Ascending aorta (tissue), 2 donors: ENCODE data around the gene MAP10. TPM values are rescaled to one million over a fixed set of nuclear protein-coding genes. Genes with fewer than 3 reads are reported as not detected.

Experiments
- DNase-seq, 2 donors: peaks; one replicate each; pipeline ENCODE4 v3.0.0-alpha.2; 2019; ENCODE audit warnings: low spot score in 2 of 2
- H3K27ac ChIP-seq, 2 donors: fragments of 200-600 bp; sonication (generic); one replicate each; pipeline ENCODE4 v1.5.1; 2016 to 2017; ENCODE audit warnings: mild to moderate bottlenecking in 1 of 2
- H3K27me3 ChIP-seq: fragments of 200-600 bp; sonication (generic); one replicate; pipeline ENCODE4 v1.5.1; 2017
- H3K36me3 ChIP-seq, 2 donors: fragments of 200-600 bp; sonication (generic); one replicate each; pipeline ENCODE4 v1.5.1; 2016
- H3K4me1 ChIP-seq, 2 donors: fragments of 200-600 bp; sonication (generic); one replicate each; pipeline ENCODE4 v1.5.1; 2016 to 2017; ENCODE audit warnings: mild to moderate bottlenecking in 1 of 2
- H3K4me3 ChIP-seq, 2 donors: fragments of 200-600 bp; sonication (generic); one replicate each; pipeline ENCODE4 v1.5.1; 2016 to 2017; ENCODE audit warnings: mild to moderate bottlenecking in 1 of 2
- H3K9me3 ChIP-seq, 2 donors: fragments of 200-600 bp; sonication (generic); one replicate each; pipeline ENCODE4 v1.5.1; 2016
- CTCF ChIP-seq, 3 experiments: fragments of 200-600 bp in 2 of 3; fragments of 450-650 bp in 1 of 3; sonication (generic) in 2 of 3; IDR thresholded peaks; one replicate each; pipeline ENCODE4 v1.5.1; 2016 to 2019; ENCODE audit warnings: antibody characterized with exemption in 3 of 3, mild to moderate bottlenecking in 1 of 3, moderate library complexity in 1 of 3
- intact Hi-C: fragments of 100-400 bp; cut with DNase I; formaldehyde crosslinking; loops from one replicate; pipeline ENCODE4 v1.15.1; 2023
- total RNA-seq: library from RNA; depleted of rRNA; stranded (reverse); fragments of >200 nt; gene quantifications from one replicate; pipeline ENCODE4 v1.1.0, GENCODE V29; 2016

The MAP10 gene
- total RNA-seq, 1 donor from 2014 or later: 0.85 TPM

- H3K27ac ChIP-seq: no peak overlapping the region
- no peaks in the 10 kb centered on the region for H3K36me3 ChIP-seq
- intact Hi-C loops: no loop called here
Observed at GRCh38 chr1:232845406-232845955, 40.3 kb downstream of the MAP10 start.

GRCh38 chr1:232851532-232851931, 46.3 kb downstream of the MAP10 start:
- no peaks in the 10 kb centered on the region for H3K27me3 ChIP-seq
- DNase-seq: no peak
- no peak for TF ChIP-seq CTCF (IDR thresholded peaks at IDR 0.05)
- no peaks in the 10 kb centered on the region for H3K9me3 ChIP-seq
- H3K36me3 ChIP-seq: no peaks in the 10 kb centered on the region
- H3K27ac ChIP-seq: no peak overlapping the region
- intact Hi-C loops: no loop called here
- no peak overlapping the region for H3K4me3 ChIP-seq
- H3K4me1 ChIP-seq: no peaks in the 10 kb centered on the region

More at GRCh38 chr1:232845406-232845955, 40.3 kb downstream of the MAP10 start:
- Histone ChIP-seq H3K27me3 (no peaks in the 10 kb centered on the region), H3K4me3 (no peak overlapping the region), H3K4me1 (no peaks in the 10 kb centered on the region), H3K9me3 (no peaks in the 10 kb centered on the region)
- DNase-seq: no peak
- TF ChIP-seq CTCF (IDR thresholded peaks at IDR 0.05): no peak

- no peak for DNase-seq
- Histone ChIP-seq H3K4me1 (no peaks in the 10 kb centered on the region), H3K27me3 (no peaks in the 10 kb centered on the region), H3K4me3 (no peak overlapping the region), H3K27ac (no peak overlapping the region), H3K9me3 (no peaks in the 10 kb centered on the region), H3K36me3 (no peaks in the 10 kb centered on the region)
- no peak for TF ChIP-seq CTCF (IDR thresholded peaks at IDR 0.05)
- intact Hi-C loops: no loop called here
Observed at GRCh38 chr1:232853994-232854797, 49.0 kb downstream of the MAP10 start.

- Histone ChIP-seq H3K36me3 (no peaks in the 10 kb centered on the region), H3K27ac (no peak overlapping the region), H3K27me3 (no peaks in the 10 kb centered on the region), H3K9me3 (no peaks in the 10 kb centered on the region), H3K4me1 (no peaks in the 10 kb centered on the region), H3K4me3 (no peak overlapping the region)
- no peak for TF ChIP-seq CTCF (IDR thresholded peaks at IDR 0.05)
- no peak for DNase-seq
- intact Hi-C loops: no loop called here
Observed at GRCh38 chr1:232854798-232855159, 49.6 kb downstream of the MAP10 start.

- Histone ChIP-seq H3K4me1 (no peaks in the 10 kb centered on the region), H3K9me3 (no peaks in the 10 kb centered on the region), H3K36me3 (no peaks in the 10 kb centered on the region), H3K27ac (no peak overlapping the region), H3K4me3 (no peak overlapping the region), H3K27me3 (no peaks in the 10 kb centered on the region)
- intact Hi-C loops: no loop called here
- DNase-seq: no peak
- no peak for TF ChIP-seq CTCF (IDR thresholded peaks at IDR 0.05)
Observed at GRCh38 chr1:232856541-232856940, 51.3 kb downstream of the MAP10 start.

Other genes with a start within 250 kb of the MAP10 start
- 18.1 TPM for gene SIPA1L2, start 175.3 kb upstream of the MAP10 start, total RNA-seq
- gene NTPCR, start 145.2 kb downstream of the MAP10 start, total RNA-seq: 41.6 TPM